Right lobe of liver (tissue), 6 donors: ENCODE measurements around the gene CIAPIN1. TPM values are rescaled to one million over a fixed set of nuclear protein-coding genes. Genes with fewer than 3 reads are reported as not detected.

Experiments used
- ATAC-seq, 4 donors: fragments of 200-7000 bp; cut with Tn5 transposase; one replicate each; pipeline ENCODE4 v1.9.1; 2020; ENCODE audit warnings: mild to moderate bottlenecking in 4 of 4, moderate library complexity in 4 of 4
- DNase-seq, 3 donors: peaks; one replicate each; pipeline ENCODE4 v3.0.0-alpha.2; 2020
- H3K27ac ChIP-seq, 3 donors: fragments of 200-600 bp; one replicate each; pipeline ENCODE4 v1.8.0; 2022
- H3K27me3 ChIP-seq, 2 donors: fragments of 200-600 bp; one replicate each; pipeline ENCODE4 v1.8.0; 2022
- H3K36me3 ChIP-seq, 4 donors: fragments of 200-600 bp; sonication (generic) in 1 of 4; one replicate each; pipeline versions ENCODE4 v1.5.1 to v1.8.0; 2017 to 2022; ENCODE audit warnings: control low read depth in 1 of 4
- H3K4me1 ChIP-seq, 4 donors: fragments of 200-600 bp; sonication (generic) in 1 of 4; one replicate each; pipeline versions ENCODE4 v1.5.1 to v1.8.0; 2017 to 2022; ENCODE audit warnings: control low read depth in 1 of 4
- H3K4me3 ChIP-seq, 3 donors: fragments of 200-600 bp; one replicate each; pipeline ENCODE4 v1.8.0; 2022
- H3K9me3 ChIP-seq, 4 donors: fragments of 200-600 bp; sonication (generic) in 1 of 4; one replicate each; pipeline versions ENCODE4 v1.5.1 to v1.8.0; 2017 to 2022; ENCODE audit warnings: control low read depth in 1 of 4
- CTCF ChIP-seq, 4 donors: fragments of 200-600 bp in 3 of 4; fragments of 450-650 bp in 1 of 4; IDR thresholded peaks; one replicate each; pipeline versions ENCODE4 v1.5.1 to v1.8.0; 2016 to 2022; ENCODE audit warnings: antibody characterized with exemption in 4 of 4, mild to moderate bottlenecking in 2 of 4
- POLR2A ChIP-seq: fragments of 450-650 bp; IDR thresholded peaks from one replicate; pipeline ENCODE4 v1.6.1; 2017; ENCODE audit warnings: antibody characterized with exemption, mild to moderate bottlenecking
- WGBS: methylation state at CpG from one replicate; pipeline ENCODE4 v1.1.6; 2018; ENCODE audit warnings: low coverage, low lambda C conversion rate; ENCODE audit not compliant: insufficient coverage; ENCODE audit errors: missing lambda C conversion rate; 5-methylcytosine and 5-hydroxymethylcytosine counted together
- intact Hi-C, 2 donors: fragments of 100-400 bp; cut with DNase I; formaldehyde crosslinking; loops; one replicate each; pipeline versions ENCODE4 v1.11.2 to v1.14.1; 2022
- total RNA-seq, 6 experiments: library from RNA; depleted of rRNA in 2 of 6; stranded (reverse); fragments of >200 nt in 2 of 6; fragmentation: NEBNext Ultra II Directional in 3 of 6; extraction: Animal tissue kit (Norgen Biotek cat#: 25700) in 3 of 6; gene quantifications; one replicate each; pipeline versions ENCODE4 v1.1.0 to v1.2.4, GENCODE V29; 2016 to 2023
- donor health status: DM: no; HTN: yes; CAD: no.
- donor health status: DM: no; HTN: no; CAD: no.
- donor health status: DM: no; HTN: no; CAD: no.
- donor health status: DM: no; HTN: yes; CAD: no.
- donor health status: DM: no; HTN: yes; CAD: no.

The CIAPIN1 gene
- total RNA-seq, 6 experiments from 2014 or later, result 23.3 to 27.4 (median 23.9) TPM

- peaks cover 0 to 12% (median 2%) of the 10 kb centered on the region in 4 donors for H3K4me1 ChIP-seq
- no CpG with 5 or more reads among the region's 16 CpGs for WGBS
Observed at GRCh38 chr16:57382535-57383275, 64.5 kb downstream of the CIAPIN1 start.

GRCh38 chr16:57381791-57382534, 65.2 kb downstream of the CIAPIN1 start:
- 85% methylated on average over 7 of the region's 35 CpGs for WGBS
- no peaks in the 10 kb centered on the region for H3K27me3 ChIP-seq
- no peak overlapping the region for H3K4me3 ChIP-seq
- no peak overlapping the region for H3K27ac ChIP-seq
- DNase-seq (no peak), ATAC-seq (no peak)
- TF ChIP-seq CTCF (IDR thresholded peaks at IDR 0.05), result no peak
- TF ChIP-seq POLR2A, result no peak
- H3K9me3 ChIP-seq, result no peaks in the 10 kb centered on the region
- peaks cover 0 to 12% (median 2%) of the 10 kb centered on the region in 4 donors for H3K4me1 ChIP-seq
- intact Hi-C loops, result no loop called here
- peaks cover 0 to 10% (median under 1%) of the 10 kb centered on the region in 4 donors for H3K36me3 ChIP-seq

More at GRCh38 chr16:57382535-57383275, 64.5 kb downstream of the CIAPIN1 start:
- Histone ChIP-seq H3K36me3 (peaks cover 0 to 10% (median under 1%) of the 10 kb centered on the region in 4 donors), H3K27me3 (no peaks in the 10 kb centered on the region), H3K4me3 (no peak overlapping the region), H3K27ac (no peak overlapping the region), H3K9me3 (no peaks in the 10 kb centered on the region)
- DNase-seq (no peak), ATAC-seq (no peak)
- intact Hi-C loops, result no loop called here
- TF ChIP-seq CTCF (IDR thresholded peaks at IDR 0.05), result no peak
- TF ChIP-seq POLR2A, result no peak

GRCh38 chr16:57380671-57381462, 66.3 kb downstream of the CIAPIN1 start:
- Histone ChIP-seq H3K9me3 (no peaks in the 10 kb centered on the region), H3K4me3 (no peak overlapping the region), H3K27me3 (no peaks in the 10 kb centered on the region), H3K4me1 (peaks cover 0 to 12% (median 2%) of the 10 kb centered on the region in 4 donors), H3K36me3 (peaks cover 0 to 10% (median under 1%) of the 10 kb centered on the region in 4 donors), H3K27ac (no peak overlapping the region)
- peak in 1 of 3 donors; percentile 63 for DNase-seq
- intact Hi-C loops, result no loop called here
- ATAC-seq, result no peak
- 57% methylated on average over 4 of the region's 8 CpGs for WGBS
- TF ChIP-seq POLR2A, result no peak
- TF ChIP-seq CTCF (IDR thresholded peaks at IDR 0.05), result no peak

GRCh38 chr16:57379579-57379978, 67.6 kb downstream of the CIAPIN1 start:
- peak; percentile 60 to 81 (median 70) for ATAC-seq

More at GRCh38 chr16:57379579-57379978, 67.6 kb downstream of the CIAPIN1 start:
- Histone ChIP-seq H3K27ac (peak overlapping the region in 2 of 3 donors; percentile 26 to 59), H3K4me1 (peaks cover 0 to 13% (median 5%) of the 10 kb centered on the region in 4 donors), H3K4me3 (no peak overlapping the region), H3K9me3 (no peaks in the 10 kb centered on the region), H3K36me3 (peaks cover 0 to 10% (median under 1%) of the 10 kb centered on the region in 4 donors), H3K27me3 (no peaks in the 10 kb centered on the region)
- DNase-seq, result peak; percentile 77 to 86 (median 84)
- WGBS, result 58% methylated on average over 3 of the region's 10 CpGs
- intact Hi-C loops, result loop anchor here in 1 of 2 donors (10.0 kb wide), 1 partner anchor 75 kb away; no protein-coding TSS in a partner anchor
- TF ChIP-seq POLR2A, result no peak
- no peak for TF ChIP-seq CTCF (IDR thresholded peaks at IDR 0.05)
